Putamen (tissue), 1 donor: ENCODE results near the gene ANGPTL2.

ENCODE experiments used
- DNase-seq: peaks from one replicate; pipeline ENCODE4 v3.0.0-alpha.2; 2016; ENCODE audit warnings: low spot score

ANGPTL2 gene

DNA sequence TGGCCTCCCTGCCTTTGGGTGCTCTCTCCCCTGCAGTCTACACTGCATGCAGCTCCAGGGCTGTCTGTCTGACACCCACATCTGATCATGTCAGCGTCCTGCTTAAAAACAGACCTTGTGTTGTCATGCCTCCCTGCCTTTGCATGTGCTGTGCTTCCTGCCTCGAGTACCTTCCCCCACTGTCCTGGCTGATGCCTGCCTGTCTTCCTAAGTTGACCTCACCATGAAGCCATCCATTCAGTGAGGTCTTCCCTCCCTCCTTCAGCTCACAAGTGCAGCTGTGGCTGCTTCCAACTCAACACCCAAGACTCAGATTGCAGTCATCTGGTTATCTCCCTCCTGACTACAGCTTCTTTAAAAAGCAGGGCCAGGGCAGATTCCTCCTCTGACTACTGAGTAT is 5.5 kb downstream of the ANGPTL2 start:
- DNase-seq, result no peak

DNA sequence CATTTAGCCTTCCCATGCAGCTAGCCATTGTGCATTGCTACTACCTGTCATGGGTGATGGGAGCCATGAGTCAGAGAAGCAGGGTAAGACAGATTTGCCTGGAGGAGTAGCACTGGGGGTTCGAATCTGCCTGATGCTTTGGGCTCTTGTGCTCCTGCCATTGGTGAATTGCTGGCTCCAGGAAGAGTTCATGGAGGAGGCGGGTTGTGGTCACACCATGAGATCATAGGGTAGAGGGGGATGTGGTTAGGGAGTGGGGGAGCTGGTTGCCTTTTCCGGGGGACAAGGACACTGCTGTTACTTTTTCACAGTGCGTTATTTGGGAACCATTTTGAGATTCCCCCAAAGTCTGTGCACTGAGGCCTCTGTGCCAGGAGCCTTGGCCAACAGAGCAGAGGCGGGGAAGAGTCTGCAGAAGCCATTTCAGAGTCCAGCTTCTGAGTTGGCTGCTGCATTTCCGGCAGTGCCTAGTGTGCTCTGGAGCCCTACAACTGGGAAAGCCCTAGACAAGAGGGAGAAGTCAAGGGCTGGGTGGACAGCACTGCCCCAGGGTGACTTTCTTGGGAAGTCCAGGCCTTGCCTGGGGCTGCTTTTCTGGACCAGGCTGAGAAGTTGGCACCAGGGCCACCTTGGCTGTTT is 6.2 kb downstream of the ANGPTL2 start:
- DNase-seq, result no peak

DNA sequence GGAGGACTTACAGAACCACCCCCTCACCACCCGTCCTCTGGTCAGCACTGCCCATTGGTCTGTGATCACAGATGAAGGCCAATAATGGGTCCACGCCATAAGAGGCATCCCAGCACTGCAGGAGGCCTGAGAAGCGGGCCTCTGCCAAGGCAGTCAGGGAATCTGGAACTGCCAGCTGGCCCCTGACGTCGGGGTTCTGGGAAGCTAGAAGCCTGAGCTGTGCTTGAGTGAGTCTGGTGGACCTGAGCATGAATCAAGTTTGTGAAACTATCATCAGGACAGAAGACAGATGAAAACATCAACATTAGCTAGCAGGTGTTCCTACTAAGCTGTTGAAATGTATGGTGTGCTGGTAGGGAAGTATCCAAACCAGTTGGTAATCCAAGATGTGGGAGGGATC is 7.8 kb downstream of the ANGPTL2 start:
- DNase-seq, result no peak

DNA sequence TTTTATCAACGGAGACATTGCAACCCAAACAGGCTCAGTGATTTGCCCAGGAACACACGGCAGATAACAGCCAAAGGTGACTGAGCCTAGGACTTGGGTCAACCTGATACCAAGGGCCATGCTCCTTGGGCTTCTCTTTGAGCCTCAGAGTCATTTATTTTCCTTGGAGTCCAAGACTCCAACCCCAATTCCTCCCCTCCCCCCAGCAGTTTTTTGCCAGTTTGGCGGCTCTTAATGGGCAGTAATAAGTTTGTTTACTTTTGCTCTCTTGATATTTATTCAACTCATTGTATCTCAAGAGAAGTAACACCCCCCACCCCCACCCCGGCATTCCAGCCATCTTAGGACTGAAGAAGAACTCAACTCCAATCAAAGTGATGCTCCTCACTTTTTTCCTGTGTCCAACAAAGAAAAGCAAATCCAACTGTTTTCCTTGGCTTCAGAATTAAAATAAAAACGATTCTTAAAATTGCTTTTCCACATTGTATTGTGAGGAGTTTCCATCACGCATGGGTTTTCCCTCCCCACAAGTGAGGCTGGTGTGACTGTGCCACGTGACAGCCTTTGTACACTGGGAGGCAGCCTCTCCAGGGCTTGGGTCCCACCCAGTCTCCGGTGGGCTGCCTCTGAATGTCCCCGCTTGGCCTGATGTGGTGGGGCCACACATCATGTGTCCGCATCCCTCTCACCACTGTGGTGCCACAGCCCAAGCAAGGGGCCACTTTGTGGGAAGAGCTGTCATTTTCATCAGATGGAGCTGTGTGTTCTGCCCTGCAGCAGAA is 9.1 kb downstream of the ANGPTL2 start:
- DNase-seq, result no peak

DNA sequence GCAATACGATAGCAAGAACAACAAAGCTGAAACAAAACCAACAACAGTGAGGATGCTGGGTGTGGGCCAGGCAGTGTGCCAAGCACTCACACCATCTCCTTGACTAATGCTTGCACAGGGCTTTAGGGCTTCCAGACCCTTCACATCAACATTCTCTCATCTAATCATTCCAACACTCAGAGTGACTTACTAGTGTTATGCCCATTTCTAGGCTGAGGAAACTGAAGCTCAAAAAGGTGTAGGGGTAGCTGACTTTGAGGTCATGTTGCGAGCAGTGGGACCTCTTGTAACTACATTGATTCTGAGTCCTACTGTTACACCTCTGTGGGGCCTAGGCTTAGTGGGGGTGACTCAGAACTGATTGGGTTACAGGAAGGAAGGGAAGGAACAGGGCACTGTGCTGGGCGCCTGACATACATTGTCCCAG is 9.7 kb downstream of the ANGPTL2 start:
- DNase-seq, result no peak

GRCh38 chr9:127112056-127112455 is 10.4 kb downstream of the ANGPTL2 start:
- no peak for DNase-seq

- no peak for DNase-seq
Measured at GRCh38 chr9:127109212-127109711, 13.2 kb downstream of the ANGPTL2 start.

DNA sequence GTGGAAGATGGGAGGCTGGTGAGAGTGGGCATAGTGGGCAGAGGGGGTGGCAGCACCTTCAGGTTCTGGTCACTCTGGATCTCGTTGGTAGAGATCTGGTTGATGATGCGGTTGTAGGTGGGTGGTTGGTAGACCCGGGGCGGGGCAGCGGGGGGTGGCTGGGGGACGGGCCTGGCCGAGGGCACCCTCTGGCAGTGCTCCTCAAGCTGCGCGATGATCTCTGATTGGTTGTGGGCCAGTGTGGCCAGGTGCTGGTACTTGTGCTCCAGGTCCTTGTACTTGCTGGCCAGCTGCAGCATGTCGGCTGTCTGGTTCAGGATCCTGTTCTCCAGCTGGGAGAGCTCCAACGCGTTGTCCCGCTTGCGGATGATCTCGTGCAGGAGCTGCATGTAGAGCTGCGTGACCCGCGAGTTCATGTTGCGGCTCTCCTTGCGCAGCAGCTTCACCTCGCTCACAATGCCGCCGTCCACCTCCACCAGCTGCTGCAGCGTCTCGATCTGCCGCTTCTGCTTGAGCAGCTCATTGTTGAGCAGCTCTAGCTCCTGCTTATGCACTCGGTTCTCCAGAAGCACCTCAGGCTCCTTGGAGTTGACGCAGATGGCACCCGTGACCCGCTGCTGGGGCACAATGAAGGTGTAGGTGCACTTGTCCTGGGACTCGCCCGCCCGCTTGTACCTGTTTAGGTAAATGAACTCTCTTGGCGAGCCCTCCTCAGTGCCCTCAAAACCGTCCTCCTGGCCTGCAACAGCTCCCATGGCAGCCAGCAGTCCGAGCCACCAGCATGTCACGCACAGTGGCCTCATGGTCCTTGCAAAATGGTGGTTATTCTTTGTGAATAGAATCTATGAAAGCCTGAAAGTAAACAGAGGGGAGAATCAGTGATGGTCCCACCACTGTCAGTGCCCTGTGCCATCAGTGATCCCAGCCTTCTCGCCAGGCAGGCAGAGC is 14.2 kb downstream of the ANGPTL2 start:
- DNase-seq, result no peak

- no peak for DNase-seq
Measured at GRCh38 chr9:127107171-127107928, 15.1 kb downstream of the ANGPTL2 start.

- DNase-seq, result no peak
Measured at GRCh38 chr9:127106466-127106855, 16.0 kb downstream of the ANGPTL2 start.

DNA sequence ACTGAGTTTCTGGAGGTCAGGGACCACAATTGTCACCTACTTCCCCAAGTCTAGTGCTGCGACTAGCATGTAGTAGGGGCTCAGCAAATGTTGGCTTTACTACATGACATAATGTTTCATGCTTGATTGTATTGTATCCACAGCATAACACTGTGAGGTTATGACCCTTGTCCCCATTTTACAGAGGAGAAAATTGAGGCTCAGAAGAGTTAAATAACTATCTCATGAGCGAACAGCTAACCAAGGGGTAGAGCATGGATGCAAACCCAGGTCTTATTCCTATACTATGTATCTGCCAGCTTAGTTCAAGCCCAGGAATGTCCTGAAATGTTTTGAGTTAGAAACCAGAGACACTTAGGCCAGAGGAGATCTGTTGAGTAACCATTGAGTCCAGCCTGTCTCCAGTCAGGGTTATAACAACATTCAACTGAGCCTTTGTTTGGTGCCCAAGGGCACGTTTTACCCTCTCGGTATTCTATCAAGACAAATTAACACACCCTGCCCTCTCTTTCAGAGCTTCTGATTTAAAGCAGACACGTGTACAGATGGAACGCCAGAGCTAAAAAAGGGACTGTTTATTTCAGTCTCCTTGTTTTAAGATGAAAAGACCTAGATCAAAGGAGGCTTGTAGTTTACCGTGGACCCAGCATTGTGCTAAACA is 16.5 kb downstream of the ANGPTL2 start:
- DNase-seq, result no peak

DNA sequence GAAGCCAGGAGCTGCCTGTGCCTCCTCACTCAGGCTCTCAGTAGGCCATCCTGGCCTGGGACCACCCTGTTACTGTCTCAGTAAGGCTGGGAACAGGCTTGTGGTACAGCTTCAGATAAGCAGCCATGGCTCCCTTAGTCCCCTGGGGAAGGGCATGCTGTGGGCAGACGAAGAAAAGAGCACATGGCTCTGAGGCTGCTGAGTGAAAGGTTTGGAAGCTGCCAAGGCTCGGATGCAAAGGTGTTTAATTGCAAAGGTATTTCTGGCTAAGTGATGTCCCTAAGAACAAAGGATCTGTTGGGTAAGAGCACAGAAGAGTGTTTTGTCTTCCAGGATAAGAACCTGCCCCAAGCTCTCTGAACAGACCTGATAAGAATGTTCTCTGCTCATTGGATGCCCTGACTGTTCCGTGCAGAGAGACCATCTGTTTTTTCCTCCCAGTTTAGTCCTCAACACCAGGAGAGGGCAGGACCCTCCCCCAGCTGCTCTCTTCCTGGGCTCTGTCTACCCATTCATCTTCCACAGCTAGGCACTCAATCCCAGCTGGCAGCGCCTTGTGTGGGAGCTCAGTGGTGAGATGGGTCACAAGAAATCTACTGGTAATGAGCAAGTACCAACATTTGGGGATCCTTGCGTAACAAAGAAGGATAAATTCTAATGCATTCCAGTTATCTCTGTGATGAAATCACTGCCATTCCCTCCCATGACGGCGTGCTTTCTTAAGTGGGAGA is 17.7 kb downstream of the ANGPTL2 start:
- DNase-seq, result no peak

DNA sequence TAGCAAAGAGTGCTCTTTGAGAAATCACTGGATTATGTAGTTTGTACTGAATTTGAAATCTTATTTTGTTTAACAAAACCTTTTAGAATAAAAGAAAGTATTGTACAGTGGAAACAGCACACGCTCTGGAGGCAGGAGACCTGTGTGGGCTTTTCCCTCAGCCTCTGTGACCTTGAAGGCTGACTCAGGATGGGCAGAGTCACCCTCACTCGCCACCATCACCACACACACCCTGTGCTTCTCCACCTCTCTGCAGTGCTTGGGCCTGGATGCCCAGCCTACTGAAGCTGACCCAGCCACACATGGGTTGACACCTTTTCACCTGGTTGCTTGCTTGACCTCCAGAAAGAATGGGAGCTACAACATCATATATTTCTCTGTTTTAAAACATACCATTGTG is 19.6 kb downstream of the ANGPTL2 start:
- DNase-seq, result no peak

- no peak for DNase-seq
Measured at GRCh38 chr9:127102176-127102575, 20.3 kb downstream of the ANGPTL2 start.

GRCh38 chr9:127099664-127100063 is 22.8 kb downstream of the ANGPTL2 start:
- DNase-seq, result no peak

DNA sequence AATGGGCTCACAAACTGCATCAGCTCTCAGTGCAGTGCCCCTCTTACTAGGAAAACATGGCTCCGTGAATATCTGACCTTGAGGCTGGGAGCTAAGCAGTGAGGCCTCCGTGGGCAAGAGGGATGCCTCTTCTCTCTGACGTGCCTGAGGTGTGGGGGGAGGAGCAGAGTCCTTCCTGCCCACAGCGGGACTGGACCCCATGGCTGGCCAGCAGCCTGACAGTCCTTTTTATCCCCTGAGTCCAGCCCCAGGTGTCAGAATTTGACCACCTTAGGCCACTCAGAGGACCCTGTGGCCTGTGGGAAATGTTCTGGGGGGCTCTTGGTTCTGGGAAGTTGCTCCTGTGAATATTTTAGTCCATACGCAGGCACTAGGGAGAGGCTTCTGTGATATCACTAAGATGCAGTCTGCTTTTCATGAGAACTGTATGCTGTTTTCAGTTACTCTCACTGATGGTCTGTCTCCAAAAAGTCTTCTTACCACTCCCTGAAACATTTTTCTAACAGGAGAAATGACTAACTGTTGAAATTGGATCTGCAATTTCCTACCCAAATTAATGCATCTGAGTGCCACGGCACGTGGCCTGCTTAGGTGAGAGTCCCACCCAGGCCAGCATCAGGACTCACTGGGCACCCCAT is 23.4 kb downstream of the ANGPTL2 start:
- DNase-seq, result no peak

GRCh38 chr9:127097683-127098082 is 24.8 kb downstream of the ANGPTL2 start:
- DNase-seq, result no peak

- peak; percentile 59 for DNase-seq
Measured at GRCh38 chr9:127096208-127096607, 26.2 kb downstream of the ANGPTL2 start.

GRCh38 chr9:127095411-127095810 is 27.0 kb downstream of the ANGPTL2 start:
- DNase-seq, result no peak
